ENCODE data around the gene MKRN2.

Gene MKRN2

GRCh38 chr3:12557473-12558100 is 700 bp downstream of the MKRN2 start:
- DNase-seq = no peak

- DNase-seq = no peak
These were observed 1.8 kb downstream of the MKRN2 start for GRCh38 chr3:12558706-12559105.

GRCh38 chr3:12559520-12559919 is 2.6 kb downstream of the MKRN2 start:
- DNase-seq = no peak

GRCh38 chr3:12560505-12561190 is 3.8 kb downstream of the MKRN2 start:
- DNase-seq = no peak

- no peak for DNase-seq
These were observed 4.5 kb downstream of the MKRN2 start for GRCh38 chr3:12561397-12561796.

- no peak for DNase-seq
These were observed 5.6 kb downstream of the MKRN2 start for GRCh38 chr3:12562451-12562850.

GRCh38 chr3:12566976-12567375 is 10.1 kb downstream of the MKRN2 start:
- no peak for DNase-seq

GRCh38 chr3:12568747-12569146 is 11.9 kb downstream of the MKRN2 start:
- DNase-seq = no peak

- no peak for DNase-seq
These were observed 12.9 kb downstream of the MKRN2 start for GRCh38 chr3:12569836-12570235.

- DNase-seq = no peak
These were observed 15.1 kb downstream of the MKRN2 start for GRCh38 chr3:12571986-12572385.

GRCh38 chr3:12574131-12574530 is 17.2 kb downstream of the MKRN2 start:
- no peak for DNase-seq

- DNase-seq = no peak
These were observed 17.8 kb downstream of the MKRN2 start for GRCh38 chr3:12574661-12575060.

GRCh38 chr3:12577379-12577778 is 20.5 kb downstream of the MKRN2 start:
- DNase-seq = no peak

GRCh38 chr3:12578742-12579141 is 21.9 kb downstream of the MKRN2 start:
- no peak for DNase-seq

- DNase-seq = no peak
These were observed 22.6 kb downstream of the MKRN2 start for GRCh38 chr3:12579456-12579855.

GRCh38 chr3:12579905-12580304 is 23.0 kb downstream of the MKRN2 start:
- DNase-seq = no peak

GRCh38 chr3:12582730-12583129 is 25.8 kb downstream of the MKRN2 start:
- no peak for DNase-seq

GRCh38 chr3:12583280-12583679 is 26.4 kb downstream of the MKRN2 start:
- no peak for DNase-seq

GRCh38 chr3:12584083-12584482 is 27.2 kb downstream of the MKRN2 start:
- no peak for DNase-seq

- DNase-seq = no peak
These were observed 28.3 kb downstream of the MKRN2 start for GRCh38 chr3:12585181-12585580.

GRCh38 chr3:12585970-12586369 is 29.1 kb downstream of the MKRN2 start:
- DNase-seq = no peak

- DNase-seq = no peak
These were observed 29.5 kb downstream of the MKRN2 start for GRCh38 chr3:12586403-12586802.

GRCh38 chr3:12588039-12589009 is 31.4 kb downstream of the MKRN2 start:
- DNase-seq = no peak

GRCh38 chr3:12590096-12590495 is 33.2 kb downstream of the MKRN2 start:
- no peak for DNase-seq
